ENCODE measurements around the gene TGFBI. TPM values are rescaled to one million over a fixed set of nuclear protein-coding genes. Genes with fewer than 3 reads are reported as not detected.
A peak's percentile ranks its signal among the peaks of the same experiment; 100 is the strongest.

Gene TGFBI
- polyA plus RNA-seq, 3 donors, result 480 to 653 (median 565) TPM

GRCh38 chr5:136001466-136001981, 27.3 kb upstream of the TGFBI start:
- Histone ChIP-seq H3K4me2 (replicated peaks; ENCODE audit: extremely low read depth, low read length, poor library complexity, severe bottlenecking) (peak overlapping the region; percentile 70), H3K27me3 (ENCODE audit: control insufficient read depth in 2 of 2, insufficient read depth in 2 of 2, low read length in 2 of 2) (no peaks in the 10 kb centered on the region), H3K36me3 (replicated peaks in 1 of 2; ENCODE audit: control insufficient read depth in 1 of 2, insufficient read depth in 2 of 2, low read length in 2 of 2) (no peaks in the 10 kb centered on the region), H3K27ac (ENCODE audit: low read depth in 1 of 2, low read length in 2 of 2) (peak overlapping the region; percentile 87 to 88), H4K20me1 (ENCODE audit: insufficient read depth, low read length) (no peaks in the 10 kb centered on the region), H2AFZ (ENCODE audit: insufficient read depth, low read depth, low read length, poor library complexity, severe bottlenecking) (no peak overlapping the region), H3K9me3 (replicated peaks in 1 of 2; ENCODE audit: control insufficient read depth in 1 of 2, insufficient read depth in 1 of 2, low read length in 2 of 2) (no peaks in the 10 kb centered on the region), H3K79me2 (ENCODE audit: insufficient read depth, low read length) (no peaks in the 10 kb centered on the region), H3K9ac (ENCODE audit: insufficient read depth, low read length, poor library complexity, severe bottlenecking) (peak overlapping the region; percentile 29), H3K4me1 (ENCODE audit: control insufficient read depth in 1 of 2, insufficient read depth in 2 of 2, low read length in 2 of 2) (peaks cover 47 to 58% of the 10 kb centered on the region in 2 donors), H3K4me3 (replicated peaks in 1 of 3; ENCODE audit: low read depth in 2 of 3, low read length in 3 of 3) (peak overlapping the region in 1 of 3 experiments; percentile 66)
- no peak for TF ChIP-seq CTCF (IDR thresholded peaks at IDR 0.05)
- Mint-ChIP-seq H3K27ac (peak overlapping the region; percentile 93 to 97 (median 96)), H3K9me3 (peaks cover 0 to 2% (median 0%) of the 10 kb centered on the region in 7 donors), H3K27me3 (ENCODE audit: low read depth in 3 of 3) (peaks cover 0 to 10% (median 3%) of the 10 kb centered on the region in 3 donors), H3K36me3 (no peaks in the 10 kb centered on the region), H3K4me1 (peaks cover 54% of the 10 kb centered on the region), H3K4me3 (peak overlapping the region; percentile 16 to 73)
- intact Hi-C loops (cut with micrococcal nuclease), result no loop called here
- WGBS (ENCODE audit: insufficient coverage), result 0% methylated on average over 2 of the region's 5 CpGs
- DNase-seq, result peak in 2 of 3 donors; percentile 20 to 51

- Mint-ChIP-seq H3K4me3 (no peak overlapping the region), H3K9me3 (peaks cover 0 to 2% (median 0%) of the 10 kb centered on the region in 7 donors), H3K4me1 (peaks cover 44% of the 10 kb centered on the region), H3K36me3 (peaks cover 4% of the 10 kb centered on the region in 2 donors), H3K27ac (peak overlapping the region in 1 of 7 donors; percentile 54), H3K27me3 (ENCODE audit: low read depth in 3 of 3) (peaks cover 0 to 6% (median 1%) of the 10 kb centered on the region in 3 donors)
- no peak overlapping the region for H3K9ac ChIP-seq (ENCODE audit: insufficient read depth, low read length, poor library complexity, severe bottlenecking)
- H3K4me3 ChIP-seq (replicated peaks in 1 of 3; ENCODE audit: low read depth in 2 of 3, low read length in 3 of 3), result no peak overlapping the region
- no peaks in the 10 kb centered on the region for H3K9me3 ChIP-seq (replicated peaks in 1 of 2; ENCODE audit: control insufficient read depth in 1 of 2, insufficient read depth in 1 of 2, low read length in 2 of 2)
- peaks cover 32 to 38% of the 10 kb centered on the region in 2 donors for H3K4me1 ChIP-seq (ENCODE audit: control insufficient read depth in 1 of 2, insufficient read depth in 2 of 2, low read length in 2 of 2)
- H4K20me1 ChIP-seq (ENCODE audit: insufficient read depth, low read length), result no peaks in the 10 kb centered on the region
- no peak for TF ChIP-seq CTCF (IDR thresholded peaks at IDR 0.05)
- DNase-seq, result peak in 1 of 3 donors; percentile 14
- H3K4me2 ChIP-seq (replicated peaks; ENCODE audit: extremely low read depth, low read length, poor library complexity, severe bottlenecking), result no peak overlapping the region
- H2AFZ ChIP-seq (ENCODE audit: insufficient read depth, low read depth, low read length, poor library complexity, severe bottlenecking), result no peak overlapping the region
- intact Hi-C loops (cut with micrococcal nuclease), result no loop called here
- no peaks in the 10 kb centered on the region for H3K79me2 ChIP-seq (ENCODE audit: insufficient read depth, low read length)
- H3K27ac ChIP-seq (ENCODE audit: low read depth in 1 of 2, low read length in 2 of 2), result no peak overlapping the region
- no peaks in the 10 kb centered on the region for H3K36me3 ChIP-seq (replicated peaks in 1 of 2; ENCODE audit: control insufficient read depth in 1 of 2, insufficient read depth in 2 of 2, low read length in 2 of 2)
- no peaks in the 10 kb centered on the region for H3K27me3 ChIP-seq (ENCODE audit: control insufficient read depth in 2 of 2, insufficient read depth in 2 of 2, low read length in 2 of 2)
- WGBS (ENCODE audit: insufficient coverage), result no CpG with 5 or more reads among the region's 3 CpGs
These were observed 24.4 kb upstream of the TGFBI start for GRCh38 chr5:136004436-136004835.
